HCT116 (cell line): Measurements from ENCODE around the gene SVIL. TPM values are rescaled to one million over a fixed set of nuclear protein-coding genes. Genes with fewer than 3 reads are reported as not detected.

Experiments used
- ATAC-seq: fragments of 200-7000 bp; cut with Tn5 transposase; 2 replicates; pipeline ENCODE4 v1.9.1; 2020; ENCODE audit warnings: mild to moderate bottlenecking, moderate library complexity
- BruUV-seq: library from RNA; stranded (reverse); fragments of 400-500 nt; replicated peaks from 2 replicates; lab custom pipeline; 2021; lab: Mats Ljungman, UMichigan
- CTCF ChIA-PET: fragments of 300-600 bp; sonication (Branson Sonifier 250); formaldehyde crosslinking; loops from one replicate; lab custom pipeline; 2021; ENCODE audit warnings: antibody characterized with exemption; lab: Charles Lee
- POLR2A ChIA-PET: fragments of 300-600, 350-600 bp; sonication (Branson Sonifier 250); formaldehyde crosslinking; loops from one replicate; lab custom pipeline; 2021; ENCODE audit warnings: antibody characterized with exemption; lab: Charles Lee
- RAD21 ChIA-PET, 2 experiments: fragments of 300-600 bp; sonication (Branson Sonifier 250); formaldehyde crosslinking; loops; one replicate each; lab custom pipeline; 2023; ENCODE audit warnings: low total read pairs in 2 of 2; ENCODE audit not compliant: uncharacterized antibody in 2 of 2, unreplicated experiment in 2 of 2, low non-redundant PET in 1 of 2; lab: Charles Lee
- DNase-seq: peaks from one replicate; pipeline ENCODE4 v3.0.0-alpha.2; 2010; ENCODE audit warnings: low read depth, low spot score
- H2AFZ ChIP-seq: fragments of 200-600 bp; shearing (Covaris generic), sonication (generic); 2 replicates; pipeline ENCODE4 v1.6.1; 2017; ENCODE audit warnings: low read depth, mixed run types, mixed read lengths, antibody characterized with exemption, low read length; ENCODE audit not compliant: poor library complexity, severe bottlenecking
- H3K27ac ChIP-seq: 2 replicates; pipeline ENCODE4 v1.5.1; 2012; ENCODE audit warnings: low read depth, low read length
- H3K27me3 ChIP-seq: fragments of 200-600 bp; sonication (generic); 2 replicates; pipeline ENCODE4 v1.6.1; 2016; ENCODE audit warnings: mixed run types, low read length, mixed read lengths; ENCODE audit not compliant: insufficient read depth
- H3K36me3 ChIP-seq, 2 experiments: fragments of 200-500 bp in 1 of 2; fragments of 200-600 bp in 1 of 2; sonication (Bioruptor generic) in 1 of 2; sonication (generic) in 1 of 2; 2 replicates each; pipeline versions ENCODE4 v1.5.1 to v1.6.1; 2014 to 2016; ENCODE audit warnings: low read length in 2 of 2, inconsistent platforms in 1 of 2, mixed read lengths in 1 of 2, mixed run types in 1 of 2; ENCODE audit not compliant: insufficient read depth in 2 of 2, control insufficient read depth in 1 of 2
- H3K4me1 ChIP-seq, 2 experiments: fragments of 200-600 bp in 1 of 2; sonication (generic) in 1 of 2; 2 replicates each; pipeline versions ENCODE4 v1.5.1 to v1.6.1; 2012 to 2017; ENCODE audit warnings: low read length in 2 of 2, inconsistent platforms in 1 of 2, mild to moderate bottlenecking in 1 of 2, mixed read lengths in 1 of 2, mixed run types in 1 of 2, moderate library complexity in 1 of 2; ENCODE audit not compliant: insufficient read depth in 2 of 2, control insufficient read depth in 1 of 2
- H3K4me2 ChIP-seq: fragments of 200-600 bp; sonication (generic); 2 replicates; pipeline ENCODE4 v1.6.1; 2017; ENCODE audit warnings: mixed run types, low read length, mixed read lengths
- H3K4me3 ChIP-seq, 2 experiments: fragments of 200-600 bp in 1 of 2; sonication (generic) in 1 of 2; replicated peaks in 1 of 2; 2 replicates each; pipeline ENCODE4 v1.5.1; 2011 to 2016; ENCODE audit warnings: low read length in 2 of 2, control low read depth in 1 of 2, low read depth in 1 of 2, mild to moderate bottlenecking in 1 of 2, mixed read lengths in 1 of 2, mixed run types in 1 of 2
- H3K79me2 ChIP-seq: fragments of 200-600 bp; sonication (generic); 2 replicates; pipeline ENCODE4 v1.6.1; 2017; ENCODE audit warnings: mild to moderate bottlenecking, mixed run types, low read length, moderate library complexity, mixed read lengths; ENCODE audit not compliant: insufficient read depth
- H3K9ac ChIP-seq: fragments of 200-600 bp; sonication (generic); 2 replicates; pipeline ENCODE4 v1.6.1; 2016; ENCODE audit warnings: low read length, mixed read lengths
- H3K9me2 ChIP-seq: fragments of 200-600 bp; sonication (generic), shearing (Covaris generic); 2 replicates; pipeline ENCODE4 v1.6.1; 2017; ENCODE audit warnings: mixed run types, mild to moderate bottlenecking, moderate library complexity; ENCODE audit not compliant: insufficient read depth
- H3K9me3 ChIP-seq, 2 experiments: fragments of 200-500 bp in 1 of 2; fragments of 200-600 bp in 1 of 2; sonication (Bioruptor generic) in 1 of 2; sonication (generic) in 1 of 2; 2 replicates each; pipeline ENCODE4 v1.6.1; 2014 to 2017; ENCODE audit warnings: low read length in 2 of 2, mixed read lengths in 2 of 2, inconsistent platforms in 1 of 2, low read depth in 1 of 2, mild to moderate bottlenecking in 1 of 2, mixed run types in 1 of 2, moderate library complexity in 1 of 2; ENCODE audit not compliant: control insufficient read depth in 1 of 2, insufficient read depth in 1 of 2
- H4K20me1 ChIP-seq: fragments of 200-600 bp; sonication (generic), shearing (Covaris generic); 2 replicates; pipeline ENCODE4 v1.6.1; 2017; ENCODE audit warnings: mixed run types, mild to moderate bottlenecking, moderate library complexity; ENCODE audit not compliant: insufficient read depth
- ATF3 ChIP-seq: IDR thresholded peaks from 2 replicates; pipeline ENCODE4 v1.6.1; 2012
- CBX3 ChIP-seq: IDR thresholded peaks from 2 replicates; pipeline ENCODE4 v1.6.1; 2012; ENCODE audit warnings: low read depth
- CEBPB ChIP-seq: IDR thresholded peaks from 2 replicates; pipeline ENCODE4 v1.6.1; 2012; ENCODE audit warnings: low read depth
- CTCF ChIP-seq, 3 experiments: fragments of 200-600 bp in 1 of 3; sonication (generic) in 1 of 3; IDR thresholded peaks in 2 of 3; conservative IDR thresholded peaks in 1 of 3; 2 replicates each; pipeline ENCODE4 v1.5.1; 2012 to 2017; ENCODE audit warnings: low read depth in 2 of 3, low read length in 2 of 3, antibody characterized with exemption in 1 of 3, borderline replicate concordance in 1 of 3, control low read depth in 1 of 3, mild to moderate bottlenecking in 1 of 3, mixed read lengths in 1 of 3, mixed run types in 1 of 3, moderate library complexity in 1 of 3; ENCODE audit not compliant: insufficient read depth in 1 of 3
- ELF1 ChIP-seq: IDR thresholded peaks from 2 replicates; pipeline ENCODE4 v1.6.1; 2012; ENCODE audit warnings: low read depth, borderline replicate concordance
- FOSL1 ChIP-seq: IDR thresholded peaks from 2 replicates; pipeline ENCODE4 v1.6.1; 2012; ENCODE audit warnings: low read depth
- JUND ChIP-seq: IDR thresholded peaks from 2 replicates; pipeline ENCODE4 v1.6.1; 2012
- MAX ChIP-seq: IDR thresholded peaks from 2 replicates; pipeline ENCODE4 v1.6.1; 2012
- POLR2A ChIP-seq: IDR thresholded peaks from 2 replicates; pipeline ENCODE4 v1.7.0; 2011; ENCODE audit warnings: borderline replicate concordance; ENCODE audit not compliant: insufficient read depth, insufficient read length; ENCODE audit errors: extremely low read depth
- POLR2AphosphoS5 ChIP-seq: IDR thresholded peaks from 2 replicates; pipeline ENCODE4 v1.6.1; 2011; ENCODE audit warnings: mild to moderate bottlenecking, low read depth, low read length, moderate library complexity
- RAD21 ChIP-seq: IDR thresholded peaks from 2 replicates; pipeline ENCODE4 v1.6.1; 2012; ENCODE audit warnings: low read depth, mild to moderate bottlenecking
- REST ChIP-seq: IDR thresholded peaks from 2 replicates; pipeline ENCODE4 v1.6.1; 2012; ENCODE audit warnings: low read depth
- SIN3A ChIP-seq: IDR thresholded peaks from 2 replicates; pipeline ENCODE4 v1.6.1; 2012; ENCODE audit warnings: low read depth
- SP1 ChIP-seq: IDR thresholded peaks from 2 replicates; pipeline ENCODE4 v1.6.1; 2012; ENCODE audit warnings: low read depth
- SRF ChIP-seq: IDR thresholded peaks from 2 replicates; pipeline ENCODE4 v1.6.1; 2012; ENCODE audit warnings: low read depth
- TCF7L2 ChIP-seq: IDR thresholded peaks from 2 replicates; pipeline ENCODE4 v1.7.0; 2011; ENCODE audit warnings: borderline replicate concordance, inconsistent platforms; ENCODE audit not compliant: insufficient read depth, insufficient read length; ENCODE audit errors: extremely low read depth
- YY1 ChIP-seq: IDR thresholded peaks from 2 replicates; pipeline ENCODE4 v1.6.1; 2011; ENCODE audit warnings: low read length, low read depth, moderate library complexity, mild to moderate bottlenecking; ENCODE audit not compliant: insufficient replicate concordance; ENCODE audit errors: extremely low read depth
- ZBTB33 ChIP-seq: IDR thresholded peaks from 2 replicates; pipeline ENCODE4 v1.6.1; 2011; ENCODE audit warnings: mild to moderate bottlenecking, low read length, moderate library complexity; ENCODE audit not compliant: insufficient replicate concordance; ENCODE audit errors: extremely low read depth
- ZFX ChIP-seq: fragments of 450-650 bp; IDR thresholded peaks from 2 replicates; pipeline ENCODE4 v1.6.1; 2017
- ZNF274 ChIP-seq: fragments of 200-500 bp; sonication (Bioruptor generic); IDR thresholded peaks from 2 replicates; pipeline ENCODE4 v1.6.1; 2014; ENCODE audit warnings: mild to moderate bottlenecking, low read depth, low read length, inconsistent platforms
- intact Hi-C: fragments of 100-400 bp; cut with micrococcal nuclease; formaldehyde crosslinking; loops from 2 replicates; pipeline ENCODE4 v1.10.0; 2022
- total RNA-seq: library from RNA; stranded (reverse); gene quantifications from one replicate; pipeline ENCODE4 v1.2.1, GENCODE V29; 2021; ENCODE audit not compliant: unreplicated experiment

The SVIL gene
- total RNA-seq, 1 experiment from 2014 or later, result 27.0 TPM

GRCh38 chr10:29454250-29454649 lies 180.5 kb downstream of the SVIL start:
- TF ChIP-seq ATF3, result no peak
- no peak for TF ChIP-seq REST
- no peak for TF ChIP-seq POLR2A
- no peak for TF ChIP-seq ZBTB33
- TF ChIP-seq SIN3A, result no peak
- no peak for TF ChIP-seq SRF
- TF ChIP-seq TCF7L2, result no peak
- no peak for TF ChIP-seq CEBPB
- no peak for TF ChIP-seq POLR2AphosphoS5
- TF ChIP-seq ZNF274, result no peak
- TF ChIP-seq FOSL1, result no peak
- no peak for TF ChIP-seq CTCF (IDR thresholded peaks at IDR 0.05 in 2 of 3, conservative IDR thresholded peaks at IDR 0.05 in 1 of 3; ENCODE audit: borderline replicate concordance in 1 of 3, insufficient read depth in 1 of 3, low read depth in 2 of 3, low read length in 2 of 3)
- no peak for TF ChIP-seq SP1
- TF ChIP-seq MAX, result no peak
- TF ChIP-seq ELF1, result no peak
- TF ChIP-seq CBX3, result no peak
- no peak for TF ChIP-seq ZFX
- no peak for TF ChIP-seq YY1
- no peak for TF ChIP-seq JUND
- no peak for TF ChIP-seq RAD21
- TF ChIP-seq, all 23 proteins: peak for 0
- ChIA-PET POLR2A (no interaction called here), CTCF (no interaction called here), RAD21 (no interaction called here)
- Histone ChIP-seq H3K79me2 (no peaks in the 10 kb centered on the region), H3K9me2 (no peaks in the 10 kb centered on the region), H3K36me3 (peaks cover 3 to 4% of the 10 kb centered on the region in 2 experiments; a peak in 2 of 4 replicates), H3K27me3 (no peaks in the 10 kb centered on the region), H4K20me1 (no peaks in the 10 kb centered on the region), H2AFZ (no peak overlapping the region), H3K4me1 (no peaks in the 10 kb centered on the region), H3K9me3 (no peaks in the 10 kb centered on the region), H3K4me3 (no peak overlapping the region), H3K27ac (no peak overlapping the region), H3K9ac (no peak overlapping the region), H3K4me2 (no peak overlapping the region)
- no TSS peak for BruUV-seq
- intact Hi-C loops, result no loop called here
- ATAC-seq, result no peak
- DNase-seq, result no peak
